ENCODE data around the gene CTPS2.
A peak's percentile ranks its signal among the peaks of the same experiment; 100 is the strongest.
"Not testable (repeated sequence)": the region's sequence is repeated elsewhere in the genome, so short reads cannot be mapped to it uniquely, and the experiment has no call there.

CTPS2 gene

DNA sequence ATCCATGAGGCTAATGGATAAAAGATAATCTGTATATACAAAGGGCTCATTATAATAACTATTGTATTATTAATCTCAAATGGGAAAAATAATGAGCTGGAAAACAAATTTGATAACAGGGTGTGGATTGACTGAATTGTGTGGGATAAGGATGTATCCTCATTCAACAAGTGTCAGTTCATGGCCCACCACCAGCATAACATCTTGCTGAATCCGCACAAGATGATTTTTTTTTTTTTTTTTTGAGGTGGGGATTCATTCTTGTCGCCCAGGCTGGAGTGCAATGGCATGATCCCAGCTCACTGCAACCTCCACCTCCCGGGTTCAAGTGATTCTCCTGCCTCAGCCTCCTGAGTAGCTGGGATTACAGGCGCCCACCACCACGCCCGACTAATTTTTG lies 3.2 kb upstream of the CTPS2 start:
- not testable (repeated sequence) for H3K4me3 ChIP-seq (ENCODE audit: insufficient read depth in 1 of 2, low read depth in 1 of 2, low read length in 2 of 2); H3K79me1 ChIP-seq (replicated peaks; ENCODE audit: low read length, poor library complexity, severe bottlenecking); H4K91ac ChIP-seq (ENCODE audit: low read length); H3K4me1 ChIP-seq (ENCODE audit: control insufficient read depth, insufficient read depth, low read depth, low read length); H3K18ac ChIP-seq (ENCODE audit: low read depth in 1 of 2, low read length in 2 of 2); DNase-seq; H2AK5ac ChIP-seq (ENCODE audit: low read length, severe bottlenecking); H2BK12ac ChIP-seq (ENCODE audit: low read length in 2 of 2); H2BK5ac ChIP-seq (ENCODE audit: low read depth, low read length, poor library complexity, severe bottlenecking); H4K8ac ChIP-seq (ENCODE audit: low read length); H3K27ac ChIP-seq (ENCODE audit: low read length, poor library complexity, severe bottlenecking); H2AFZ ChIP-seq (ENCODE audit: low read depth, low read length); H3K14ac ChIP-seq (ENCODE audit: low read length in 2 of 2); H3K23ac ChIP-seq (ENCODE audit: low read length in 2 of 2); H3K9ac ChIP-seq (ENCODE audit: low read length); H2BK15ac ChIP-seq (ENCODE audit: low read depth, poor library complexity, severe bottlenecking); H2BK120ac ChIP-seq (ENCODE audit: low read depth, low read length); H3K4ac ChIP-seq (ENCODE audit: low read depth in 1 of 2, low read length in 2 of 2); H3K36me3 ChIP-seq (ENCODE audit: control insufficient read depth in 1 of 2, insufficient read depth in 2 of 2, low read depth in 1 of 2, low read length in 2 of 2); H3K4me2 ChIP-seq (ENCODE audit: low read length, poor library complexity, severe bottlenecking); H3K9me3 ChIP-seq (ENCODE audit: control insufficient read depth, low read length)
- WGBS, result no CpG with 5 or more reads among the region's 6 CpGs
- peaks cover 0 to 26% of the 10 kb centered on the region in 2 experiments for H3K27me3 ChIP-seq (ENCODE audit: control insufficient read depth in 1 of 2, insufficient read depth in 1 of 2, low read length in 2 of 2)

DNA sequence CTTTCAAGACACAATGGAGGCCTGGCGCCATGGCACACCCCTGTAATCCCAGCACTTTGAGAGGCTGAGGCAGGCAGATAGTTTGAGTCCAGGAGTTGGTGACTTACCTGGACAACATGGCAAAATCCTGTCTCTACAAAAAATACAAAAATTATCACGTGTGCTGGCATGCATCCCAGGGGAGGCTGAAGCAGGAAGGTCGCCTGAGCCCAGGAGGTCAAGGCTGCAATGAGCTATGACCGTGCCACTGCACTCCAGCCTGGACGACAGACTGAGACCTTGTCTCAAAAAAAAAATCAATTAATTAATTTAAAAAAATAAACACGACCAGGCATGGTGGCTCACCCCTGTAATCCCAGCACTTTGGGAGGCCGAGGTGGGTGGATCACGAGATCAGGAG lies 2.0 kb upstream of the CTPS2 start:
- Histone ChIP-seq H2BK15ac (ENCODE audit: low read depth, poor library complexity, severe bottlenecking) (no peak overlapping the region), H3K4me1 (ENCODE audit: control insufficient read depth, insufficient read depth, low read depth, low read length) (no peaks in the 10 kb centered on the region), H3K18ac (ENCODE audit: low read depth in 1 of 2, low read length in 2 of 2) (no peak overlapping the region), H3K4ac (ENCODE audit: low read depth in 1 of 2, low read length in 2 of 2) (no peak overlapping the region), H2BK120ac (ENCODE audit: low read depth, low read length) (no peak overlapping the region), H3K27me3 (ENCODE audit: control insufficient read depth in 1 of 2, insufficient read depth in 1 of 2, low read length in 2 of 2) (peaks cover 0 to 26% of the 10 kb centered on the region in 2 experiments), H4K91ac (ENCODE audit: low read length) (no peak overlapping the region), H3K79me1 (replicated peaks; ENCODE audit: low read length, poor library complexity, severe bottlenecking) (no peaks in the 10 kb centered on the region), H3K9ac (ENCODE audit: low read length) (no peak overlapping the region), H2AK5ac (ENCODE audit: low read length, severe bottlenecking) (no peak overlapping the region), H3K14ac (ENCODE audit: low read length in 2 of 2) (no peak overlapping the region), H3K9me3 (ENCODE audit: control insufficient read depth, low read length) (no peaks in the 10 kb centered on the region), H4K8ac (ENCODE audit: low read length) (no peak overlapping the region), H3K23ac (ENCODE audit: low read length in 2 of 2) (no peak overlapping the region), H2BK5ac (ENCODE audit: low read depth, low read length, poor library complexity, severe bottlenecking) (no peak overlapping the region), H2AFZ (ENCODE audit: low read depth, low read length) (no peak overlapping the region), H3K4me3 (ENCODE audit: insufficient read depth in 1 of 2, low read depth in 1 of 2, low read length in 2 of 2) (no peak overlapping the region), H2BK12ac (ENCODE audit: low read length in 2 of 2) (no peak overlapping the region), H3K36me3 (ENCODE audit: control insufficient read depth in 1 of 2, insufficient read depth in 2 of 2, low read depth in 1 of 2, low read length in 2 of 2) (no peaks in the 10 kb centered on the region), H3K27ac (ENCODE audit: low read length, poor library complexity, severe bottlenecking) (no peak overlapping the region), H3K4me2 (ENCODE audit: low read length, poor library complexity, severe bottlenecking) (no peak overlapping the region)
- WGBS, result 87% methylated on average over 8 of the region's 8 CpGs
- DNase-seq, result no peak

DNA sequence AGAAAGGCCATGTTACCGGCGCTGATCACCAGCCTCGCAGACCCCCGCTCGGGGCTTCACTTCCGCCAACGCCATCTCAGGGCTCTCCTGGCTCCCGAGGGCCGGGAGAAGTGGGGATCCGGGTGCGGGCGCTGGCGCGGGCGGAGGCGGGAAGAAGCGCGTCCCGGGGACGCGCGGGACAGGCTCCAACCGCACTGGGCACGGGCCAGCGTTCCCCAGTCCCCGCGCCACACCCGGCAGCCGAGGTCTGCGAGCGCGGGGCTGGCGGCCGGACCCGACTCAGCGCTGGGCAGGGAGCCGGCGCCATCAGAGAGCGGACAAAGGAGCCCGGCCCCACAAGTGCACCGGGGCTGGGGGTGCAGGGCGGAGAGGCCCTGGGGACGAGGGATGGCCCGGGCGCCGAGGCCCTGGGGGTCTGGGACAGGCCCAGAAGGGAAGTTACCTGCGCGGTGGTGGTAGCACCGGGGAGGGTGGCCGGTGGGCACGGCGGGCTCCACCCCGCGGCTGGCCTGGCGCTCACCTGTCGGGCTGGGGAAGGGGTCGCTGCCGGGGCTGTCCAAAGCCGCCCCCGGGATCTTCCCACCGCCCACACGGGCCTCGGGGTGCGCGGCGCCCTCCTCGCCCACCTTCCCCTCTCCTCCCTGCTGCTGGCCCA lies 449 bp downstream of the CTPS2 start:
- H3K9ac ChIP-seq (ENCODE audit: low read length), result peak overlapping the region; percentile 88
- H3K9me3 ChIP-seq (ENCODE audit: control insufficient read depth, low read length), result no peaks in the 10 kb centered on the region
- peak overlapping the region; percentile 73 for H2BK120ac ChIP-seq (ENCODE audit: low read depth, low read length)
- H3K4me2 ChIP-seq (ENCODE audit: low read length, poor library complexity, severe bottlenecking), result peak overlapping the region; percentile 72
- H2AK5ac ChIP-seq (ENCODE audit: low read length, severe bottlenecking), result no peak overlapping the region
- peak overlapping the region; percentile 72 for H4K8ac ChIP-seq (ENCODE audit: low read length)
- peak overlapping the region; percentile 76 to 85 for H3K4me3 ChIP-seq (ENCODE audit: insufficient read depth in 1 of 2, low read depth in 1 of 2, low read length in 2 of 2)
- under 1% methylated on average over 18 of the region's 67 CpGs for WGBS
- peak overlapping the region; percentile 31 for H2BK5ac ChIP-seq (ENCODE audit: low read depth, low read length, poor library complexity, severe bottlenecking)
- peak overlapping the region in 1 of 2 experiments; percentile 82 for H3K4ac ChIP-seq (ENCODE audit: low read depth in 1 of 2, low read length in 2 of 2)
- peak overlapping the region; percentile 76 to 83 for H3K18ac ChIP-seq (ENCODE audit: low read depth in 1 of 2, low read length in 2 of 2)
- no peaks in the 10 kb centered on the region for H3K4me1 ChIP-seq (ENCODE audit: control insufficient read depth, insufficient read depth, low read depth, low read length)
- peak overlapping the region; percentile 18 for H4K91ac ChIP-seq (ENCODE audit: low read length)
- H3K36me3 ChIP-seq (ENCODE audit: control insufficient read depth in 1 of 2, insufficient read depth in 2 of 2, low read depth in 1 of 2, low read length in 2 of 2), result no peaks in the 10 kb centered on the region
- H2BK15ac ChIP-seq (ENCODE audit: low read depth, poor library complexity, severe bottlenecking), result no peak overlapping the region
- peaks cover 0 to 29% of the 10 kb centered on the region in 2 experiments for H3K27me3 ChIP-seq (ENCODE audit: control insufficient read depth in 1 of 2, insufficient read depth in 1 of 2, low read length in 2 of 2)
- no peaks in the 10 kb centered on the region for H3K79me1 ChIP-seq (replicated peaks; ENCODE audit: low read length, poor library complexity, severe bottlenecking)
- peak overlapping the region in 1 of 2 experiments; percentile 32 for H3K14ac ChIP-seq (ENCODE audit: low read length in 2 of 2)
- H2AFZ ChIP-seq (ENCODE audit: low read depth, low read length), result peak overlapping the region; percentile 71
- H3K27ac ChIP-seq (ENCODE audit: low read length, poor library complexity, severe bottlenecking), result peak overlapping the region; percentile 53
- DNase-seq, result no peak
- H2BK12ac ChIP-seq (ENCODE audit: low read length in 2 of 2), result no peak overlapping the region
- peak overlapping the region in 1 of 2 experiments; percentile 59 for H3K23ac ChIP-seq (ENCODE audit: low read length in 2 of 2)

DNA sequence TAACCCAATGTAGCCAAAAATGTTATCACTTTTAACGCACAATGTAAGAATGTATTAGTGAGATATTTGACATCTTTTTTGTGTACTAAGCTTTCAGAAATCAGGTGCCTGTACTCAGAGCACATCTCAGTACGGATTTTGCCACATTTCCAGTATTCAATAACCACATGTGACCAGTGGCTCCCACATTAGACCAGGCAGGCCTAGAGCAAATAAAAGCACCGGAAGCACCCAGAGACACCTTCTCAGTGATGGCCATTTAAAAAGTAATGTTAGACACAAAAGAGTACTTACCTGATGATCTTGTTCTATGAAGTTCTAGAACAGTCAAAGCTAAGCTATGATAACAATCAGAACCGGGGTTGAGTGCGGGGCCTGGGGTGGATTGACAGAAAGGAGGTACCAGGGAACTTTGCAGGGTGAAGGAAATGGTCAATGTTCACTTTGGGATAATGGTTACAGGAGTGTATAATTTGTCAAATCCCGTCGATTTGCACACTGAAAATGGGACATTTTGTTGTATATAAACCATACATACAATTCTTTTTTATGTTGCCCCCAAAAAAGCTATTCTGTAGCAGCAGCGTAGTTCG lies 1.2 kb downstream of the CTPS2 start:
- H3K23ac ChIP-seq (ENCODE audit: low read length in 2 of 2), result no peak overlapping the region
- H3K36me3 ChIP-seq (ENCODE audit: control insufficient read depth in 1 of 2, insufficient read depth in 2 of 2, low read depth in 1 of 2, low read length in 2 of 2), result no peaks in the 10 kb centered on the region
- H3K4me2 ChIP-seq (ENCODE audit: low read length, poor library complexity, severe bottlenecking), result peak overlapping the region; percentile 72
- no peak overlapping the region for H4K8ac ChIP-seq (ENCODE audit: low read length)
- H2AK5ac ChIP-seq (ENCODE audit: low read length, severe bottlenecking), result no peak overlapping the region
- no peak overlapping the region for H3K4ac ChIP-seq (ENCODE audit: low read depth in 1 of 2, low read length in 2 of 2)
- peaks cover 0 to 27% of the 10 kb centered on the region in 2 experiments for H3K27me3 ChIP-seq (ENCODE audit: control insufficient read depth in 1 of 2, insufficient read depth in 1 of 2, low read length in 2 of 2)
- H2BK120ac ChIP-seq (ENCODE audit: low read depth, low read length), result no peak overlapping the region
- no peak overlapping the region for H4K91ac ChIP-seq (ENCODE audit: low read length)
- H3K9ac ChIP-seq (ENCODE audit: low read length), result peak overlapping the region; percentile 88
- H3K4me3 ChIP-seq (ENCODE audit: insufficient read depth in 1 of 2, low read depth in 1 of 2, low read length in 2 of 2), result peak overlapping the region; percentile 76 to 85
- peak overlapping the region; percentile 53 for H3K27ac ChIP-seq (ENCODE audit: low read length, poor library complexity, severe bottlenecking)
- peak overlapping the region; percentile 31 for H2BK5ac ChIP-seq (ENCODE audit: low read depth, low read length, poor library complexity, severe bottlenecking)
- no peak for DNase-seq
- no peaks in the 10 kb centered on the region for H3K79me1 ChIP-seq (replicated peaks; ENCODE audit: low read length, poor library complexity, severe bottlenecking)
- WGBS, result 48% methylated on average over 4 of the region's 9 CpGs
- H3K4me1 ChIP-seq (ENCODE audit: control insufficient read depth, insufficient read depth, low read depth, low read length), result no peaks in the 10 kb centered on the region
- H3K14ac ChIP-seq (ENCODE audit: low read length in 2 of 2), result no peak overlapping the region
- H2BK15ac ChIP-seq (ENCODE audit: low read depth, poor library complexity, severe bottlenecking), result no peak overlapping the region
- no peaks in the 10 kb centered on the region for H3K9me3 ChIP-seq (ENCODE audit: control insufficient read depth, low read length)
- H2AFZ ChIP-seq (ENCODE audit: low read depth, low read length), result no peak overlapping the region
- H3K18ac ChIP-seq (ENCODE audit: low read depth in 1 of 2, low read length in 2 of 2), result peak overlapping the region in 1 of 2 experiments; percentile 76
- H2BK12ac ChIP-seq (ENCODE audit: low read length in 2 of 2), result no peak overlapping the region
